NCI-H82 treated with DMSO at 0.1 percent for 48 hours (cell line): ENCODE measurements around the gene P2RY6.
A peak's percentile ranks its signal among the peaks of the same experiment; 100 is the strongest.

Experiments
- DNase-seq: peaks from one replicate; lab custom pipeline; 2025; ENCODE audit not compliant: unreplicated experiment; lab: John Stamatoyannopoulos, UW

The P2RY6 gene

GRCh38 chr11:73275381-73275750, 3.2 kb downstream of the P2RY6 start:
- no peak for DNase-seq

GRCh38 chr11:73277467-73277866, 5.3 kb downstream of the P2RY6 start:
- DNase-seq, result no peak

- no peak for DNase-seq
Observed at GRCh38 chr11:73280626-73281025, 8.5 kb downstream of the P2RY6 start.

- DNase-seq, result no peak
Observed at GRCh38 chr11:73281201-73281741, 9.1 kb downstream of the P2RY6 start.

GRCh38 chr11:73281796-73282660, 9.9 kb downstream of the P2RY6 start:
- DNase-seq, result no peak

- DNase-seq, result no peak
Observed at GRCh38 chr11:73283276-73284000, 11.3 kb downstream of the P2RY6 start.

GRCh38 chr11:73284106-73284505, 12.0 kb downstream of the P2RY6 start:
- DNase-seq, result no peak

- DNase-seq, result no peak
Observed at GRCh38 chr11:73285721-73286120, 13.6 kb downstream of the P2RY6 start.

GRCh38 chr11:73286240-73286810, 14.2 kb downstream of the P2RY6 start:
- no peak for DNase-seq

GRCh38 chr11:73287400-73288101, 15.4 kb downstream of the P2RY6 start:
- no peak for DNase-seq

- no peak for DNase-seq
Observed at GRCh38 chr11:73288192-73288872, 16.2 kb downstream of the P2RY6 start.

- DNase-seq, result peak; percentile 33
Observed at GRCh38 chr11:73288873-73289707, 17.0 kb downstream of the P2RY6 start.

GRCh38 chr11:73290536-73290935, 18.4 kb downstream of the P2RY6 start:
- DNase-seq, result no peak

GRCh38 chr11:73291196-73291595, 19.1 kb downstream of the P2RY6 start:
- DNase-seq, result no peak

GRCh38 chr11:73291781-73292524, 19.8 kb downstream of the P2RY6 start:
- no peak for DNase-seq

GRCh38 chr11:73292525-73292894, 20.4 kb downstream of the P2RY6 start:
- no peak for DNase-seq

GRCh38 chr11:73293356-73293936, 21.3 kb downstream of the P2RY6 start:
- no peak for DNase-seq

- DNase-seq, result no peak
Observed at GRCh38 chr11:73294604-73295003, 22.5 kb downstream of the P2RY6 start.
